Measurements from ENCODE around the gene MRGPRX2. TPM values are rescaled to one million over a fixed set of nuclear protein-coding genes. Genes with fewer than 3 reads are reported as not detected.

The MRGPRX2 gene
- total RNA-seq, 2 donors from 2014 or later = not detected

DNA sequence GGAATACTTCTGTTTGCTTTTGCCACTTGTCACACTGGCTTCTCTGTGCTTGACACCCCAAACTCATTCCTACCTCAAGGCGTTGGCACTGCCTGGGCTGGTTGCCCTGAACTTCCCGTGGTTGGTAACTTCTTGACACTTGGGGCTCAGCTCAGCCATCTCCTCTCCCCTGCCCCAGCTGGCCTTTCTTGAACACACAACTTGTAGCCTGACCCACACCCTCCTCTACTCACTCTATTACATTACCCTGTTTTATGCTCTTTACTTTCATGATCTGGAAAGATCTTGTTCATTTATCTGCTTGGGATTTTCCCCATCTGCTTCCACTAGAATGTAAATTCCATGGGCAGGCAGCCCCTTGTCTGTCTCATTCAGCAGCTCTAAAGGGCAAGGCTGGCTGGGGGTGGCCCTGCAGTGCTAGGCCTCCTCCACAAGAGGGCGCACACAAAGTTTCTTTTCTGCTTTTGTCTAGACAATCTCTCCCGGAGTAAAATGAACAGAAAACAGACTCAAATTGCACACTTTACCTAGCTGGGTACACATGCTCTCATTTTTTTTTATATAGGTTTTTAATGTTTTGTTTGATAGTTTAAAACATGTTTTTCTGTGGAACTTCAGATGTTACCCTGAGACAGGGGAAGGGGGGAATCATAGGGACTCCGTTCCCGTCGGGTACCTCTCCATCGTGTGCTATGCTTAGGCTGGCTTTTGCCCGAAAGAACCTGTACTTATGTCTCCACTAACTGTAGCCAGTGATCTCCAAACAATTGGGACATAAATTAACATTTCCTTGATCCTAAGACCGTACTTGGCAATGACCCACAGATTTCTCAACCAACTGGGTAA lies 16.4 kb upstream of the MRGPRX2 start:
- no peaks in the 10 kb centered on the region for H3K9me3 ChIP-seq (ENCODE audit: control insufficient read depth, low read length)
- H3K4me1 Mint-ChIP-seq = peaks cover 10% of the 10 kb centered on the region
- DNase-seq = peak; percentile 91
- H3K4me3 ChIP-seq (ENCODE audit: low read length) = no peak overlapping the region
- no peak overlapping the region for H3K9ac ChIP-seq (ENCODE audit: extremely low read depth, low read length, poor library complexity, severe bottlenecking)
- H3K27ac Mint-ChIP-seq = no peak overlapping the region
- H3K36me3 ChIP-seq (ENCODE audit: control insufficient read depth, insufficient read depth, low read length) = no peaks in the 10 kb centered on the region
- peaks cover 12% of the 10 kb centered on the region for H3K27me3 ChIP-seq (ENCODE audit: control insufficient read depth, insufficient read depth, low read length, poor library complexity, severe bottlenecking)
- TF ChIP-seq CTCF (conservative IDR thresholded peaks at IDR 0.05) = peak; percentile 99
- no peak overlapping the region for H3K27ac ChIP-seq (ENCODE audit: low read depth, low read length)
- no peak overlapping the region for H3K4me3 Mint-ChIP-seq
- no peaks in the 10 kb centered on the region for H3K36me3 Mint-ChIP-seq (ENCODE audit: low read depth)
- H3K27me3 Mint-ChIP-seq (ENCODE audit: insufficient read depth) = no peaks in the 10 kb centered on the region
- H3K9me3 Mint-ChIP-seq = no peaks in the 10 kb centered on the region
- 32 to 67% methylated on average over 4 to 10 of the region's 10 CpGs for WGBS, 2 experiments (ENCODE audit: insufficient coverage in 1 of 2, insufficient read length in 1 of 2)
- H3K4me1 ChIP-seq (ENCODE audit: control insufficient read depth, insufficient read depth, low read length) = no peaks in the 10 kb centered on the region

- Histone ChIP-seq H3K4me3 (ENCODE audit: low read length) (no peak overlapping the region), H3K27me3 (ENCODE audit: control insufficient read depth, insufficient read depth, low read length, poor library complexity, severe bottlenecking) (peaks cover 12% of the 10 kb centered on the region), H3K9ac (ENCODE audit: extremely low read depth, low read length, poor library complexity, severe bottlenecking) (no peak overlapping the region), H3K4me1 (ENCODE audit: control insufficient read depth, insufficient read depth, low read length) (no peaks in the 10 kb centered on the region), H3K27ac (ENCODE audit: low read depth, low read length) (no peak overlapping the region), H3K36me3 (ENCODE audit: control insufficient read depth, insufficient read depth, low read length) (no peaks in the 10 kb centered on the region), H3K9me3 (ENCODE audit: control insufficient read depth, low read length) (no peaks in the 10 kb centered on the region)
- 95 to 100% methylated on average over 2 to 3 of the region's 3 CpGs for WGBS, 2 experiments (ENCODE audit: insufficient coverage in 1 of 2, insufficient read length in 1 of 2)
- Mint-ChIP-seq H3K27me3 (ENCODE audit: insufficient read depth) (no peaks in the 10 kb centered on the region), H3K9me3 (no peaks in the 10 kb centered on the region), H3K4me3 (no peak overlapping the region), H3K27ac (no peak overlapping the region), H3K36me3 (ENCODE audit: low read depth) (no peaks in the 10 kb centered on the region), H3K4me1 (peaks cover 10% of the 10 kb centered on the region)
- DNase-seq = no peak
- TF ChIP-seq CTCF (conservative IDR thresholded peaks at IDR 0.05) = no peak
These were observed 15.1 kb upstream of the MRGPRX2 start for GRCh38 chr11:19075636-19076035.

- H3K9ac ChIP-seq (ENCODE audit: extremely low read depth, low read length, poor library complexity, severe bottlenecking) = no peak overlapping the region
- TF ChIP-seq CTCF (conservative IDR thresholded peaks at IDR 0.05) = no peak
- peak; percentile 66 for DNase-seq
- Mint-ChIP-seq H3K36me3 (ENCODE audit: low read depth) (no peaks in the 10 kb centered on the region), H3K27ac (no peak overlapping the region), H3K27me3 (ENCODE audit: insufficient read depth) (peaks cover 2% of the 10 kb centered on the region), H3K9me3 (no peaks in the 10 kb centered on the region), H3K4me3 (no peak overlapping the region), H3K4me1 (peaks cover 10% of the 10 kb centered on the region)
- no peaks in the 10 kb centered on the region for H3K4me1 ChIP-seq (ENCODE audit: control insufficient read depth, insufficient read depth, low read length)
- H3K9me3 ChIP-seq (ENCODE audit: control insufficient read depth, low read length) = no peaks in the 10 kb centered on the region
- no peak overlapping the region for H3K4me3 ChIP-seq (ENCODE audit: low read length)
- peaks cover 12% of the 10 kb centered on the region for H3K27me3 ChIP-seq (ENCODE audit: control insufficient read depth, insufficient read depth, low read length, poor library complexity, severe bottlenecking)
- 74 to 78% methylated on average over 5 to 10 of the region's 10 CpGs for WGBS, 2 experiments (ENCODE audit: insufficient coverage in 1 of 2, insufficient read length in 1 of 2)
- no peak overlapping the region for H3K27ac ChIP-seq (ENCODE audit: low read depth, low read length)
- no peaks in the 10 kb centered on the region for H3K36me3 ChIP-seq (ENCODE audit: control insufficient read depth, insufficient read depth, low read length)
These were observed 13.2 kb upstream of the MRGPRX2 start for GRCh38 chr11:19073454-19074415.

All from endodermal cell (in vitro differentiated cells).